GM12878 (cell line): ENCODE data around the gene SURF2. TPM values are rescaled to one million over a fixed set of nuclear protein-coding genes. Genes with fewer than 3 reads are reported as not detected.

Source experiments
- ATAC-seq: fragments of 200-7000 bp; cut with Tn5 transposase; 3 replicates; pipeline ENCODE4 v1.9.1; 2020; ENCODE audit warnings: mild to moderate bottlenecking, moderate library complexity
- BruUV-seq: library from RNA; stranded (reverse); fragments of 400-500 nt; replicated peaks from 2 replicates; lab custom pipeline; 2021; lab: Mats Ljungman, UMichigan
- CTCF ChIA-PET: fragments of 300-600 bp; sonication (Branson Sonifier 250); formaldehyde crosslinking; extraction: SDS; loops from one replicate; lab custom pipeline; 2021; ENCODE audit warnings: inconsistent platforms; lab: Yijun Ruan, JAX
- POLR2A ChIA-PET: fragments of 350-600 bp; formaldehyde crosslinking; extraction: SDS; loops from one replicate; lab custom pipeline; 2021; ENCODE audit warnings: inconsistent platforms; lab: Charles Lee
- RAD21 ChIA-PET: fragments of 300-600 bp; sonication (Branson Sonifier 250); formaldehyde crosslinking; loops from one replicate; lab custom pipeline; 2023; ENCODE audit warnings: antibody characterized with exemption; ENCODE audit not compliant: unreplicated experiment; lab: Charles Lee
- SMC1A ChIA-PET: fragments of 300-600 bp; sonication (Branson Sonifier 250); formaldehyde crosslinking; loops from one replicate; lab custom pipeline; 2023; ENCODE audit not compliant: unreplicated experiment, uncharacterized antibody; lab: Charles Lee
- DNase-seq: peaks from one replicate; pipeline ENCODE4 v3.0.0-alpha.2; 2011; ENCODE audit warnings: low read depth, low spot score
- FAIRE-seq: peaks from 3 replicates; lab custom pipeline; 2011; peaks lifted over from hg19 to GRCh38; lab: Jason Lieb, UNC
- H2AFZ ChIP-seq: 2 replicates; pipeline ENCODE4 v1.6.0; 2011; ENCODE audit warnings: low read depth, low read length, control low read depth; ENCODE audit not compliant: control insufficient read depth
- H3K27ac ChIP-seq: 2 replicates; pipeline ENCODE4 v1.5.1; 2011; ENCODE audit warnings: control low read depth; ENCODE audit not compliant: control insufficient read depth, insufficient read depth
- H3K27me3 ChIP-seq, 2 experiments: replicated peaks in 1 of 2; 2 replicates each; pipeline versions ENCODE4 v1.6.0 to v1.6.1; 2011; ENCODE audit warnings: low read length in 1 of 2; ENCODE audit not compliant: control insufficient read depth in 2 of 2, insufficient read depth in 2 of 2
- H3K36me3 ChIP-seq, 2 experiments: 2 replicates each; pipeline ENCODE4 v1.5.1; 2011; ENCODE audit warnings: low read length in 1 of 2; ENCODE audit not compliant: control insufficient read depth in 2 of 2, insufficient read depth in 2 of 2
- H3K4me1 ChIP-seq: 2 replicates; pipeline ENCODE4 v1.6.1; 2011; ENCODE audit warnings: mild to moderate bottlenecking, low read length, moderate library complexity, mixed read lengths; ENCODE audit not compliant: control insufficient read depth, insufficient read depth
- H3K4me2 ChIP-seq: 2 replicates; pipeline ENCODE4 v1.6.0; 2011; ENCODE audit warnings: control low read depth; ENCODE audit not compliant: control insufficient read depth, insufficient read depth
- H3K4me3 ChIP-seq: fragments of 200-600 bp; sonication (generic); 2 replicates; pipeline ENCODE4 v1.5.1; 2016
- H3K79me2 ChIP-seq: 2 replicates; pipeline ENCODE4 v1.6.0; 2011; ENCODE audit warnings: low read length; ENCODE audit not compliant: control insufficient read depth, insufficient read depth
- H3K9ac ChIP-seq: 2 replicates; pipeline ENCODE4 v1.8.0; 2011; ENCODE audit warnings: low read length, control low read depth, mixed read lengths; ENCODE audit not compliant: control insufficient read depth, insufficient read depth
- H3K9me3 ChIP-seq: replicated peaks from 3 replicates; pipeline ENCODE4 v1.5.1; 2011; ENCODE audit warnings: mild to moderate bottlenecking, low read length; ENCODE audit not compliant: control insufficient read depth, insufficient read depth
- H4K20me1 ChIP-seq: 2 replicates; pipeline ENCODE4 v1.6.0; 2011; ENCODE audit not compliant: control insufficient read depth, insufficient read depth
- ATF2 ChIP-seq: IDR thresholded peaks from 2 replicates; pipeline ENCODE4 v1.6.1; 2012; ENCODE audit warnings: low read length, inconsistent platforms
- CBX5 ChIP-seq: sonication (generic); IDR thresholded peaks from 2 replicates; pipeline ENCODE4 v1.6.1; 2016; ENCODE audit warnings: low read depth, moderate library complexity, mild to moderate bottlenecking, inconsistent platforms
- CTCF ChIP-seq, 3 experiments: IDR thresholded peaks in 2 of 3; conservative IDR thresholded peaks in 1 of 3; 2 replicates each; pipeline ENCODE4 v1.5.1; 2011; ENCODE audit warnings: low read depth in 3 of 3, low read length in 3 of 3, mild to moderate bottlenecking in 3 of 3, control low read depth in 2 of 3, moderate library complexity in 2 of 3, inconsistent platforms in 1 of 3, mixed read lengths in 1 of 3; ENCODE audit not compliant: control insufficient read depth in 2 of 3, insufficient read depth in 1 of 3; ENCODE audit errors: extremely low read depth in 1 of 3
- KLF5 ChIP-seq: fragments of 450-650 bp; IDR thresholded peaks from 2 replicates; pipeline ENCODE4 v1.6.1; 2014; ENCODE audit warnings: mild to moderate bottlenecking; ENCODE audit not compliant: partially characterized antibody
- MXI1 ChIP-seq: fragments of 150-350 bp; IDR thresholded peaks from 2 replicates; pipeline ENCODE4 v1.6.1; 2011; ENCODE audit warnings: low read depth, mild to moderate bottlenecking, inconsistent platforms, low read length, improper control_type of control experiment
- NFYA ChIP-seq: IDR thresholded peaks from 2 replicates; pipeline ENCODE4 v1.6.1; 2011; ENCODE audit warnings: low read depth, mild to moderate bottlenecking, low read length, improper control_type of control experiment, borderline replicate concordance
- NFYB ChIP-seq: IDR thresholded peaks from 2 replicates; pipeline ENCODE4 v1.6.1; 2011; ENCODE audit warnings: low read depth, mild to moderate bottlenecking, low read length, improper control_type of control experiment, moderate library complexity; ENCODE audit not compliant: insufficient read depth
- NR2C2 ChIP-seq: IDR thresholded peaks from 2 replicates; pipeline ENCODE4 v1.6.1; 2011; ENCODE audit warnings: borderline replicate concordance, low read depth; ENCODE audit not compliant: control insufficient read depth, insufficient read length
- RB1 ChIP-seq: fragments of 450-650 bp; formaldehyde crosslinking; IDR thresholded peaks from 2 replicates; pipeline ENCODE4 v1.6.1; 2017; ENCODE audit warnings: mild to moderate bottlenecking, borderline replicate concordance
- RBBP5 ChIP-seq: fragments of 200-600 bp; sonication (generic); conservative IDR thresholded peaks from 2 replicates; pipeline ENCODE4 v1.6.1; 2016
- SMC3 ChIP-seq: IDR thresholded peaks from 2 replicates; pipeline ENCODE4 v1.6.1; 2011; ENCODE audit warnings: low read length, improper control_type of control experiment, borderline replicate concordance
- SPI1 ChIP-seq: IDR thresholded peaks from 2 replicates; pipeline ENCODE4 v1.6.1; 2011; ENCODE audit warnings: low read depth, mild to moderate bottlenecking, low read length, moderate library complexity, borderline replicate concordance; ENCODE audit not compliant: insufficient read depth
- ZBED1 ChIP-seq: IDR thresholded peaks from 2 replicates; pipeline ENCODE4 v1.6.1; 2016; ENCODE audit warnings: borderline replicate concordance
- ZBTB11 ChIP-seq: fragments of 450-650 bp; formaldehyde crosslinking; IDR thresholded peaks from 2 replicates; pipeline ENCODE4 v1.5.0; 2022; ENCODE audit warnings: mild to moderate bottlenecking, missing genetic modification characterization
- ZNF207 ChIP-seq: fragments of 450-650 bp; IDR thresholded peaks from 2 replicates; pipeline ENCODE4 v1.6.1; 2014; ENCODE audit warnings: antibody characterized with exemption, mild to moderate bottlenecking, borderline replicate concordance
- ZSCAN29 ChIP-seq: fragments of 450-650 bp; IDR thresholded peaks from 2 replicates; pipeline ENCODE4 v1.6.1; 2017; ENCODE audit warnings: mild to moderate bottlenecking, moderate library complexity
- WGBS: methylation state at CpG from one replicate; pipeline ENCODE4 v1.1.6; 2016; ENCODE audit warnings: low lambda C conversion rate; ENCODE audit not compliant: insufficient replicate concordance, insufficient coverage; ENCODE audit errors: missing lambda C conversion rate; 5-methylcytosine and 5-hydroxymethylcytosine counted together
- in situ Hi-C: fragments of 300-500 bp; cut with MboI; formaldehyde crosslinking; loops from 9 replicates; pipeline ENCODE4 v1.14.3; 2018; ENCODE audit warnings: mixed read lengths
- intact Hi-C: fragments of 100-400 bp; cut with micrococcal nuclease; formaldehyde crosslinking; loops from one replicate; pipeline ENCODE4 v1.14.2; 2022; ENCODE audit not compliant: unreplicated experiment
- polyA plus RNA-seq, 11 experiments: library from polyadenylated mRNA; depleted of rRNA in 4 of 11; unstranded in 6 of 11; stranded (reverse) in 5 of 11; fragments of >200 nt; fragmentation: Nextera tagmentation in 4 of 11; fragmentation: Illumina TruSeq in 1 of 11; extraction: Ambion mirVana in 4 of 11; extraction: Trizol in 1 of 11; gene quantifications; 1 replicate in 1 of 11; 2 replicates in 10 of 11; pipeline versions ENCODE4 v1.2.1 to v1.2.3, GENCODE V29; 2011 to 2016; ENCODE audit warnings: inconsistent platforms in 2 of 11, missing spikeins in 2 of 11, low read depth in 1 of 11
- total RNA-seq, 4 experiments: library from RNA; depleted of rRNA in 3 of 4; stranded (reverse); fragments of >200 nt in 3 of 4; fragmentation: Illumina TruSeq in 1 of 4; extraction: Trizol in 1 of 4; gene quantifications; 2 replicates each; pipeline versions ENCODE4 v1.2.1 to v1.2.3, GENCODE V29; 2013 to 2021

SURF2 gene
- total and polyA plus RNA-seq, 10 of the 15 experiments (the other 5 are each of a cell fraction or from before 2014, with no cell fraction given): 4.0 to 41.7 (median 20.8) TPM

GRCh38 chr9:133406480-133407307 lies 50.3 kb downstream of the SURF2 start:
- BruUV-seq: no TSS peak
- no peaks in the 10 kb centered on the region for H3K9me3 ChIP-seq
- ChIA-PET POLR2A (no interaction called here), RAD21 (interaction anchor here (1.5 kb wide), 1 partner anchor 53 kb away, joined by 3 read pairs; no protein-coding TSS in a partner anchor), SMC1A (interaction anchor here (1.3 kb wide), 1 partner anchor 31 kb away, joined by 3 read pairs; no protein-coding TSS in a partner anchor), CTCF (interaction anchor here (0.6 to 1.7 kb wide), 6 partner anchors 9 to 250 kb away, joined by 3 to 6 read pairs (median 4); no protein-coding TSS in a partner anchor)
- intact Hi-C loops: loop anchor here (1.0 kb wide), 2 partner anchors 31 to 80 kb away; no protein-coding TSS in a partner anchor
- DNase-seq (no peak), ATAC-seq (peak; percentile 97), FAIRE-seq (peak; percentile 89)
- no peak overlapping the region for H3K4me3 ChIP-seq
- peaks cover 31 to 38% of the 10 kb centered on the region in 2 experiments; a peak in 3 of 4 replicates for H3K36me3 ChIP-seq
- H3K4me2 ChIP-seq: no peak overlapping the region
- H3K79me2 ChIP-seq: no peaks in the 10 kb centered on the region
- no peak overlapping the region for H3K27ac ChIP-seq
- H3K4me1 ChIP-seq: no peaks in the 10 kb centered on the region
- H2AFZ ChIP-seq: no peak overlapping the region
- no peaks in the 10 kb centered on the region for H3K27me3 ChIP-seq
- H4K20me1 ChIP-seq: no peaks in the 10 kb centered on the region; the same call in 1 of the 2 replicates
- H3K9ac ChIP-seq: no peak overlapping the region
- WGBS: 37% methylated on average over 24 of the region's 24 CpGs
- in situ Hi-C loops: loop anchor here (5.0 kb wide), 1 partner anchor 76 kb away; no protein-coding TSS in a partner anchor
- no peak for TF ChIP-seq ATF2
- TF ChIP-seq ZNF207: no peak
- TF ChIP-seq MXI1: no peak
- TF ChIP-seq RBBP5: no peak
- no peak for TF ChIP-seq NFYA
- TF ChIP-seq SPI1: no peak
- no peak for TF ChIP-seq CBX5
- no peak for TF ChIP-seq ZBTB11 (CRISPR knock-in tag)
- TF ChIP-seq NFYB: no peak
- no peak for TF ChIP-seq KLF5
- peak; percentile 92 for TF ChIP-seq SMC3
- no peak for TF ChIP-seq RB1
- TF ChIP-seq ZBED1: no peak
- TF ChIP-seq CTCF (IDR thresholded peaks at IDR 0.05 in 2 of 3, conservative IDR thresholded peaks at IDR 0.05 in 1 of 3; ENCODE audit: control insufficient read depth in 2 of 3, extremely low read depth in 1 of 3, insufficient read depth in 1 of 3, low read depth in 3 of 3, low read length in 3 of 3): peak; percentile 91 to 97 (median 93); a peak in 5 of 6 replicates
- no peak for TF ChIP-seq NR2C2
- TF ChIP-seq ZSCAN29: no peak
